Ectodermal cell (in vitro differentiated cells): ENCODE measurements around the gene FASTKD3.

Experiments
- H3K27ac ChIP-seq: 2 replicates; pipeline ENCODE4 v1.7.0; 2013; ENCODE audit warnings: mild to moderate bottlenecking, low read depth, low read length; ENCODE audit not compliant: insufficient read depth, poor library complexity, severe bottlenecking
- H3K27me3 ChIP-seq: 2 replicates; pipeline ENCODE4 v1.7.0; 2013; ENCODE audit warnings: mild to moderate bottlenecking, low read length; ENCODE audit not compliant: insufficient read depth, control insufficient read depth, poor library complexity, severe bottlenecking
- H3K36me3 ChIP-seq: one replicate; pipeline ENCODE4 v1.7.0; 2013; ENCODE audit warnings: low read length; ENCODE audit not compliant: control insufficient read depth, insufficient read depth
- H3K4me1 ChIP-seq: one replicate; pipeline ENCODE4 v1.7.0; 2013; ENCODE audit warnings: low read length; ENCODE audit not compliant: control insufficient read depth, insufficient read depth
- H3K4me3 ChIP-seq: 2 replicates; pipeline ENCODE4 v1.7.0; 2013; ENCODE audit warnings: low read depth, low read length, control low read depth; ENCODE audit not compliant: insufficient read depth
- H3K9me3 ChIP-seq: 2 replicates; pipeline ENCODE4 v1.7.0; 2013; ENCODE audit warnings: mild to moderate bottlenecking, low read length, moderate library complexity; ENCODE audit not compliant: control insufficient read depth
- WGBS, 2 experiments: methylation state at CpG; one replicate each; pipeline ENCODE4 v1.1.7; 2013; ENCODE audit warnings: missing lambda C conversion rate in 2 of 2; 5-methylcytosine and 5-hydroxymethylcytosine counted together

Gene FASTKD3

GRCh38 chr5:7827610-7828009 is 41.2 kb downstream of the FASTKD3 start:
- H3K9me3 ChIP-seq = no peaks in the 10 kb centered on the region
- no peak overlapping the region for H3K4me3 ChIP-seq
- H3K27me3 ChIP-seq = no peaks in the 10 kb centered on the region
- WGBS, 2 experiments = 90 to 93% methylated on average over 6 of the region's 6 CpGs
- no peak overlapping the region for H3K27ac ChIP-seq
- H3K4me1 ChIP-seq = peaks cover 9% of the 10 kb centered on the region
- H3K36me3 ChIP-seq = no peaks in the 10 kb centered on the region

- no peaks in the 10 kb centered on the region for H3K36me3 ChIP-seq
- WGBS, 2 experiments = 95% methylated on average over 11 of the region's 11 CpGs
- H3K4me1 ChIP-seq = peaks cover 9% of the 10 kb centered on the region
- H3K9me3 ChIP-seq = no peaks in the 10 kb centered on the region
- H3K4me3 ChIP-seq = no peak overlapping the region
- no peaks in the 10 kb centered on the region for H3K27me3 ChIP-seq
- no peak overlapping the region for H3K27ac ChIP-seq
Measured at GRCh38 chr5:7825630-7826029, 43.2 kb downstream of the FASTKD3 start.

GRCh38 chr5:7824995-7825394 is 43.8 kb downstream of the FASTKD3 start:
- no peak overlapping the region for H3K27ac ChIP-seq
- 96% methylated on average over 18 of the region's 18 CpGs for WGBS, 2 experiments
- no peaks in the 10 kb centered on the region for H3K27me3 ChIP-seq
- H3K4me1 ChIP-seq = peaks cover 9% of the 10 kb centered on the region
- no peaks in the 10 kb centered on the region for H3K36me3 ChIP-seq
- H3K4me3 ChIP-seq = no peak overlapping the region
- no peaks in the 10 kb centered on the region for H3K9me3 ChIP-seq

- WGBS, 2 experiments = 88 to 91% methylated on average over 8 of the region's 8 CpGs
- H3K4me1 ChIP-seq = peaks cover 9% of the 10 kb centered on the region
- no peaks in the 10 kb centered on the region for H3K9me3 ChIP-seq
- H3K27ac ChIP-seq = no peak overlapping the region
- no peaks in the 10 kb centered on the region for H3K27me3 ChIP-seq
- H3K4me3 ChIP-seq = no peak overlapping the region
- H3K36me3 ChIP-seq = no peaks in the 10 kb centered on the region
Measured at GRCh38 chr5:7823594-7823993, 45.2 kb downstream of the FASTKD3 start.

- Histone ChIP-seq H3K36me3 (no peaks in the 10 kb centered on the region), H3K9me3 (no peaks in the 10 kb centered on the region), H3K27ac (no peak overlapping the region), H3K4me1 (peaks cover 9% of the 10 kb centered on the region), H3K27me3 (no peaks in the 10 kb centered on the region), H3K4me3 (no peak overlapping the region)
- WGBS, 2 experiments = 74 to 86% methylated on average over 3 of the region's 3 CpGs
Measured at GRCh38 chr5:7822449-7822848, 46.4 kb downstream of the FASTKD3 start.

- Histone ChIP-seq H3K4me3 (no peak overlapping the region), H3K27ac (no peak overlapping the region), H3K27me3 (no peaks in the 10 kb centered on the region), H3K36me3 (no peaks in the 10 kb centered on the region), H3K4me1 (no peaks in the 10 kb centered on the region), H3K9me3 (no peaks in the 10 kb centered on the region)
- WGBS, 2 experiments = 32 to 40% methylated on average over 9 of the region's 9 CpGs
Measured at GRCh38 chr5:7816535-7816901, 52.3 kb downstream of the FASTKD3 start.

- H3K27me3 ChIP-seq = no peaks in the 10 kb centered on the region
- H3K27ac ChIP-seq = no peak overlapping the region
- H3K36me3 ChIP-seq = no peaks in the 10 kb centered on the region
- H3K4me3 ChIP-seq = no peak overlapping the region
- WGBS, 2 experiments = 16 to 17% methylated on average over 12 of the region's 12 CpGs
- no peaks in the 10 kb centered on the region for H3K9me3 ChIP-seq
- H3K4me1 ChIP-seq = no peaks in the 10 kb centered on the region
Measured at GRCh38 chr5:7815892-7816534, 52.8 kb downstream of the FASTKD3 start.

- Histone ChIP-seq H3K4me3 (no peak overlapping the region), H3K36me3 (no peaks in the 10 kb centered on the region), H3K9me3 (no peaks in the 10 kb centered on the region), H3K27me3 (no peaks in the 10 kb centered on the region), H3K27ac (no peak overlapping the region), H3K4me1 (no peaks in the 10 kb centered on the region)
- 93 to 94% methylated on average over 10 of the region's 10 CpGs for WGBS, 2 experiments
Measured at GRCh38 chr5:7814816-7815215, 54.0 kb downstream of the FASTKD3 start.

GRCh38 chr5:7813576-7813975 is 55.3 kb downstream of the FASTKD3 start:
- Histone ChIP-seq H3K4me1 (no peaks in the 10 kb centered on the region), H3K36me3 (no peaks in the 10 kb centered on the region), H3K4me3 (no peak overlapping the region), H3K27ac (no peak overlapping the region), H3K27me3 (no peaks in the 10 kb centered on the region), H3K9me3 (no peaks in the 10 kb centered on the region)
- WGBS, 2 experiments = 88 to 93% methylated on average over 3 of the region's 3 CpGs

- Histone ChIP-seq H3K9me3 (no peaks in the 10 kb centered on the region), H3K4me1 (no peaks in the 10 kb centered on the region), H3K36me3 (no peaks in the 10 kb centered on the region), H3K4me3 (no peak overlapping the region), H3K27me3 (no peaks in the 10 kb centered on the region), H3K27ac (no peak overlapping the region)
- WGBS, 2 experiments = 88 to 100% methylated on average over 2 of the region's 2 CpGs
Measured at GRCh38 chr5:7813007-7813406, 55.8 kb downstream of the FASTKD3 start.

- no peaks in the 10 kb centered on the region for H3K9me3 ChIP-seq
- H3K4me3 ChIP-seq = no peak overlapping the region
- H3K27ac ChIP-seq = no peak overlapping the region
- no peaks in the 10 kb centered on the region for H3K27me3 ChIP-seq
- no peaks in the 10 kb centered on the region for H3K4me1 ChIP-seq
- H3K36me3 ChIP-seq = no peaks in the 10 kb centered on the region
- WGBS, 2 experiments = 92 to 95% methylated on average over 5 of the region's 5 CpGs
Measured at GRCh38 chr5:7811715-7812114, 57.1 kb downstream of the FASTKD3 start.
